Ishikawa (cell line): ENCODE measurements around the gene PPP1R26.

Experiments used
- EGR1 ChIP-seq: IDR thresholded peaks from 2 replicates; pipeline ENCODE4 v1.6.1; 2012
- NFIC ChIP-seq: IDR thresholded peaks from 2 replicates; pipeline ENCODE4 v1.6.1; 2012
- ZBTB7A ChIP-seq: IDR thresholded peaks from 2 replicates; pipeline ENCODE4 v1.6.1; 2012; ENCODE audit warnings: low read depth

PPP1R26 gene

GRCh38 chr9:135536216-135536615 lies 56.6 kb downstream of the PPP1R26 start:
- TF ChIP-seq EGR1, result no peak
- no peak for TF ChIP-seq ZBTB7A
- TF ChIP-seq NFIC, result no peak
